Measurements from ENCODE around the gene CRB2. TPM values are rescaled to one million over a fixed set of nuclear protein-coding genes. Genes with fewer than 3 reads are reported as not detected.

CRB2 gene
- total and polyA plus RNA-seq, 2 donors (not counting 1 experiment from before 2014, with no cell fraction given): not detected

- H3K9ac ChIP-seq (ENCODE audit: insufficient read depth, low read length): no peak overlapping the region
- H4K20me1 ChIP-seq (ENCODE audit: control insufficient read depth, extremely low read depth, insufficient read depth, low read length): no peaks in the 10 kb centered on the region
- H3K4me2 ChIP-seq (ENCODE audit: extremely low read depth, insufficient read depth, low read length): no peak overlapping the region
- H3K27me3 ChIP-seq (ENCODE audit: control insufficient read depth, insufficient read depth, low read length): no peaks in the 10 kb centered on the region
- H3K4me1 ChIP-seq (ENCODE audit: control insufficient read depth, extremely low read depth, insufficient read depth, low read length): no peaks in the 10 kb centered on the region
- no peaks in the 10 kb centered on the region for H3K36me3 ChIP-seq (ENCODE audit: control insufficient read depth, insufficient read depth, low read length)
- TF ChIP-seq EZH2 (IDR thresholded peaks at IDR 0.05; ENCODE audit: low read length, missing control alignments) (no peak), CTCF (conservative IDR thresholded peaks at IDR 0.05 in 1 of 2, IDR thresholded peaks at IDR 0.05 in 1 of 2; ENCODE audit: low read depth in 1 of 2, low read length in 2 of 2) (no peak)
- no peak overlapping the region for H2AFZ ChIP-seq (ENCODE audit: low read length)
- no peak overlapping the region for H3K4me3 ChIP-seq (replicated peaks in 1 of 4; ENCODE audit: control extremely low read depth in 1 of 4, insufficient read depth in 1 of 4, low read depth in 3 of 4, low read length in 4 of 4)
- no peaks in the 10 kb centered on the region for H3K9me3 ChIP-seq (ENCODE audit: control insufficient read depth, insufficient read depth, low read depth, low read length)
- H3K27ac ChIP-seq (ENCODE audit: insufficient read depth, low read length): no peak overlapping the region
- DNase-seq (ENCODE audit: low read depth in 2 of 2): no peak
- H3K79me2 ChIP-seq (ENCODE audit: control insufficient read depth, insufficient read depth, low read length): no peaks in the 10 kb centered on the region
Observed at GRCh38 chr9:123391233-123391632, 35.2 kb downstream of the CRB2 start.

DNA sequence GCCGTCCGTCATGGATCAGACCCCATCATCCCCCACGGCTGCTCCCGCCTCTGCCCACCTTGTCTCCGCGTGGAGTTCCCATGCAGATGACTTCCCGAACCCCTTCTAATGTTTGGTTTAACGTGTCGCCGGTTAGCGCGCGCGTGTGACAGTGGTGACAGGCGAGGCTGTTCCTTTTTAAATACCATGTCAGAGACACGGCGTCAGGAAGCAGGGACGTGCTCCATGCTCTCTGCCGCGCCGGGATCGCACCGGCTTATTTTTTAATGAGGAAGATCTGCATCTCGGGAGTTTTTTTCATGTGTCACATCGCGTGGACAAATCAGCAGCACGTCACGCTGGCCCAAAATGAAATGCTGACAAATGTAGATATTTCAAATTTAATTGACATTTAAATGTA lies 35.9 kb downstream of the CRB2 start:
- H4K20me1 ChIP-seq (ENCODE audit: control insufficient read depth, extremely low read depth, insufficient read depth, low read length): no peaks in the 10 kb centered on the region
- no peak for DNase-seq (ENCODE audit: low read depth in 2 of 2)
- H2AFZ ChIP-seq (ENCODE audit: low read length): no peak overlapping the region
- H3K4me2 ChIP-seq (ENCODE audit: extremely low read depth, insufficient read depth, low read length): no peak overlapping the region
- H3K27ac ChIP-seq (ENCODE audit: insufficient read depth, low read length): no peak overlapping the region
- no peak overlapping the region for H3K9ac ChIP-seq (ENCODE audit: insufficient read depth, low read length)
- H3K79me2 ChIP-seq (ENCODE audit: control insufficient read depth, insufficient read depth, low read length): no peaks in the 10 kb centered on the region
- TF ChIP-seq CTCF (conservative IDR thresholded peaks at IDR 0.05 in 1 of 2, IDR thresholded peaks at IDR 0.05 in 1 of 2; ENCODE audit: low read depth in 1 of 2, low read length in 2 of 2): no peak
- no peak for TF ChIP-seq EZH2 (IDR thresholded peaks at IDR 0.05; ENCODE audit: low read length, missing control alignments)
- H3K36me3 ChIP-seq (ENCODE audit: control insufficient read depth, insufficient read depth, low read length): no peaks in the 10 kb centered on the region
- H3K27me3 ChIP-seq (ENCODE audit: control insufficient read depth, insufficient read depth, low read length): no peaks in the 10 kb centered on the region
- no peaks in the 10 kb centered on the region for H3K9me3 ChIP-seq (ENCODE audit: control insufficient read depth, insufficient read depth, low read depth, low read length)
- no peak overlapping the region for H3K4me3 ChIP-seq (replicated peaks in 1 of 4; ENCODE audit: control extremely low read depth in 1 of 4, insufficient read depth in 1 of 4, low read depth in 3 of 4, low read length in 4 of 4)
- H3K4me1 ChIP-seq (ENCODE audit: control insufficient read depth, extremely low read depth, insufficient read depth, low read length): no peaks in the 10 kb centered on the region

DNA sequence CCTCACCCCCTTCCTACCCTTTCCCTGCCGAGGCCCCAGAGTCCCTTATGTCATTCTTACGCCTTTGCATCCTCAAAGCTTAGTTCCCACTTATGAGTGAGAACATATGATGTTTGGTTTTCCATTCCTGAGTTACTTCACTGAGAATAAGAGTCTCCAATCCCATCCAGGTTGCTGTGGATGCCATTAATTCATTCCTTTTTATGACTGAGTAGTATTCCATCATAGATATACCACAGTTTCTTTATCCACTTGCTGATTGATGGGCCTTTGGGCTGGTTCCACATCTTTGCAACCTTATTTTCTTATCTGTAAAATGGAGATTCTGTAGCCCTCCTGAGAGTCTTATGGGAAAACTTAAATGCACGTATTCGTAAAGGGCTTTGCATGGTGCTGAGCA lies 36.8 kb downstream of the CRB2 start:
- DNase-seq (ENCODE audit: low read depth in 2 of 2): no peak
- Histone ChIP-seq H3K4me2 (ENCODE audit: extremely low read depth, insufficient read depth, low read length) (no peak overlapping the region), H2AFZ (ENCODE audit: low read length) (no peak overlapping the region), H3K27ac (ENCODE audit: insufficient read depth, low read length) (no peak overlapping the region), H3K4me3 (replicated peaks in 1 of 4; ENCODE audit: control extremely low read depth in 1 of 4, insufficient read depth in 1 of 4, low read depth in 3 of 4, low read length in 4 of 4) (no peak overlapping the region), H3K79me2 (ENCODE audit: control insufficient read depth, insufficient read depth, low read length) (no peaks in the 10 kb centered on the region), H3K9ac (ENCODE audit: insufficient read depth, low read length) (no peak overlapping the region), H3K9me3 (ENCODE audit: control insufficient read depth, insufficient read depth, low read depth, low read length) (no peaks in the 10 kb centered on the region), H3K4me1 (ENCODE audit: control insufficient read depth, extremely low read depth, insufficient read depth, low read length) (no peaks in the 10 kb centered on the region), H3K27me3 (ENCODE audit: control insufficient read depth, insufficient read depth, low read length) (no peaks in the 10 kb centered on the region), H4K20me1 (ENCODE audit: control insufficient read depth, extremely low read depth, insufficient read depth, low read length) (no peaks in the 10 kb centered on the region), H3K36me3 (ENCODE audit: control insufficient read depth, insufficient read depth, low read length) (no peaks in the 10 kb centered on the region)
- TF ChIP-seq CTCF (conservative IDR thresholded peaks at IDR 0.05 in 1 of 2, IDR thresholded peaks at IDR 0.05 in 1 of 2; ENCODE audit: low read depth in 1 of 2, low read length in 2 of 2): no peak
- TF ChIP-seq EZH2 (IDR thresholded peaks at IDR 0.05; ENCODE audit: low read length, missing control alignments): no peak

Data from fibroblast of lung (primary cell).